GM23338 (cell line): ENCODE measurements around the gene CHGA. TPM values are rescaled to one million over a fixed set of nuclear protein-coding genes. Genes with fewer than 3 reads are reported as not detected.

Experiments
- ATAC-seq: fragments of 200-7000 bp; cut with Tn5 transposase; 3 replicates; pipeline ENCODE4 v1.9.1; 2020
- DNase-seq: peaks from one replicate; pipeline ENCODE4 v3.0.0-alpha.2; 2015; ENCODE audit warnings: low spot score
- H2AFZ ChIP-seq: fragments of 200-600 bp; sonication (generic); 2 replicates; pipeline ENCODE4 v1.8.0; 2016; ENCODE audit warnings: antibody characterized with exemption, mild to moderate bottlenecking, moderate library complexity
- H3F3A ChIP-seq: fragments of 200-600 bp; sonication (generic); replicated peaks from 2 replicates; pipeline ENCODE4 v1.8.0; 2017; ENCODE audit warnings: antibody characterized with exemption, mixed run types, low read depth
- H3K27ac ChIP-seq: fragments of 200-600 bp; sonication (generic); 2 replicates; pipeline ENCODE4 v1.6.1; 2016; ENCODE audit warnings: low read depth
- H3K27me3 ChIP-seq: fragments of 200-600 bp; sonication (generic); 2 replicates; pipeline ENCODE4 v1.8.0; 2016; ENCODE audit warnings: mild to moderate bottlenecking, mixed run types, moderate library complexity; ENCODE audit not compliant: insufficient read depth
- H3K36me3 ChIP-seq: fragments of 200-600 bp; sonication (generic); 2 replicates; pipeline ENCODE4 v1.8.0; 2016; ENCODE audit warnings: mild to moderate bottlenecking; ENCODE audit not compliant: insufficient read depth
- H3K4me1 ChIP-seq: fragments of 200-600 bp; sonication (generic); 2 replicates; pipeline ENCODE4 v1.8.0; 2016; ENCODE audit warnings: mild to moderate bottlenecking, moderate library complexity; ENCODE audit not compliant: insufficient read depth
- H3K4me2 ChIP-seq: fragments of 200-600 bp; sonication (generic); 2 replicates; pipeline ENCODE4 v1.7.1; 2017; ENCODE audit warnings: mixed run types
- H3K4me3 ChIP-seq: fragments of 200-600 bp; sonication (generic); 2 replicates; pipeline ENCODE4 v1.6.1; 2016; ENCODE audit warnings: mixed run types
- H3K79me2 ChIP-seq: fragments of 200-600 bp; sonication (generic); replicated peaks from 2 replicates; pipeline ENCODE4 v1.8.0; 2017; ENCODE audit warnings: mild to moderate bottlenecking; ENCODE audit not compliant: insufficient read depth
- H3K9me2 ChIP-seq: fragments of 200-600 bp; sonication (generic); 2 replicates; pipeline ENCODE4 v1.8.0; 2017; ENCODE audit not compliant: insufficient read depth
- H4K20me1 ChIP-seq: fragments of 200-600 bp; sonication (generic); replicated peaks from 2 replicates; pipeline ENCODE4 v1.8.0; 2017; ENCODE audit warnings: mild to moderate bottlenecking; ENCODE audit not compliant: insufficient read depth
- H3K27ac Mint-ChIP-seq: 2 replicates; pipeline ENCODE4 v1.8.0; 2020; ENCODE audit warnings: inconsistent platforms, mild to moderate bottlenecking, moderate library complexity, mixed read lengths
- H3K27me3 Mint-ChIP-seq: 3 replicates; pipeline ENCODE4 v1.8.0; 2022; ENCODE audit warnings: low read depth, mild to moderate bottlenecking, moderate library complexity, mixed read lengths, inconsistent platforms; ENCODE audit not compliant: insufficient read depth, poor library complexity
- H3K36me3 Mint-ChIP-seq: 3 replicates; pipeline ENCODE4 v1.8.0; 2021; ENCODE audit warnings: low read depth, mild to moderate bottlenecking, inconsistent platforms, moderate library complexity, mixed read lengths
- H3K4me1 Mint-ChIP-seq: 3 replicates; pipeline ENCODE4 v1.8.0; 2020; ENCODE audit warnings: mild to moderate bottlenecking, inconsistent platforms, mixed read lengths
- H3K4me3 Mint-ChIP-seq: 3 replicates; pipeline ENCODE4 v1.8.0; 2021; ENCODE audit warnings: moderate library complexity, mild to moderate bottlenecking, inconsistent platforms, mixed read lengths
- H3K9me3 Mint-ChIP-seq: 3 replicates; pipeline ENCODE4 v1.8.0; 2020; ENCODE audit warnings: moderate library complexity, mild to moderate bottlenecking, inconsistent platforms, mixed read lengths
- CREB1 ChIP-seq: fragments of 250-450 bp; sonication (Bioruptor Pico); IDR thresholded peaks from 2 replicates; pipeline ENCODE4 v1.5.0; 2020; ENCODE audit warnings: low read depth, mild to moderate bottlenecking, moderate library complexity
- CTCF ChIP-seq, 2 experiments: fragments of 200-600 bp in 1 of 2; sonication (generic) in 1 of 2; conservative IDR thresholded peaks; 2 replicates each; pipeline versions ENCODE4 v1.5.1 to v1.6.1; 2016 to 2017; ENCODE audit warnings: antibody characterized with exemption in 2 of 2, low read depth in 2 of 2, mild to moderate bottlenecking in 2 of 2, moderate library complexity in 1 of 2
- ETS1 ChIP-seq: IDR thresholded peaks from 2 replicates; pipeline ENCODE4 v1.6.1; 2016; ENCODE audit warnings: antibody characterized with exemption
- EZH2 ChIP-seq: fragments of 200-600 bp; sonication (generic); IDR thresholded peaks from one replicate; pipeline ENCODE4 v1.8.0; 2017; ENCODE audit warnings: antibody characterized with exemption, mild to moderate bottlenecking, low read depth; ENCODE audit not compliant: unreplicated experiment
- EZH2phosphoT487 ChIP-seq: fragments of 200-600 bp; sonication (generic); IDR thresholded peaks from one replicate; pipeline ENCODE4 v1.8.1; 2018; ENCODE audit warnings: antibody characterized with exemption; ENCODE audit not compliant: unreplicated experiment
- JUNB ChIP-seq: IDR thresholded peaks from one replicate; pipeline ENCODE4 v1.6.1; 2016; ENCODE audit warnings: antibody characterized with exemption; ENCODE audit not compliant: unreplicated experiment
- NANOG ChIP-seq: IDR thresholded peaks from 2 replicates; pipeline ENCODE4 v1.6.1; 2016; ENCODE audit warnings: antibody characterized with exemption, borderline replicate concordance
- POLR2AphosphoS5 ChIP-seq: IDR thresholded peaks from 2 replicates; pipeline ENCODE4 v1.6.1; 2016; ENCODE audit warnings: antibody characterized with exemption, low read depth
- STAT1 ChIP-seq: IDR thresholded peaks from one replicate; pipeline ENCODE4 v1.6.1; 2016; ENCODE audit warnings: antibody characterized with exemption; ENCODE audit not compliant: unreplicated experiment
- ZNF114 ChIP-seq: fragments of 250-450 bp; sonication (Bioruptor Pico); IDR thresholded peaks from 2 replicates; pipeline ENCODE4 v1.5.0; 2020; ENCODE audit warnings: mild to moderate bottlenecking, moderate library complexity
- ZNF331 ChIP-seq: fragments of 250-450 bp; sonication (Bioruptor Pico); IDR thresholded peaks from 2 replicates; pipeline ENCODE4 v1.5.0; 2020; ENCODE audit warnings: low read depth, mild to moderate bottlenecking, moderate library complexity
- polyA plus RNA-seq: library from polyadenylated mRNA; unstranded; fragments of >200 nt; fragmentation: Nextera tagmentation; extraction: Ambion mirVana; gene quantifications from 2 replicates; pipeline ENCODE4 v1.2.1, GENCODE V29; 2016
- total RNA-seq: library from RNA; depleted of rRNA; stranded (reverse); fragments of >200 nt; shearing (Covaris generic); gene quantifications from 2 replicates; pipeline ENCODE4 v1.2.3, GENCODE V29; 2014
- TF ChIP-seq, protein P1 (sequence below): IDR thresholded peaks from one replicate; pipeline ENCODE4 v1.6.1; 2018; ENCODE audit warnings: antibody characterized with exemption; ENCODE audit not compliant: unreplicated experiment

CHGA gene
- total and polyA plus RNA-seq, 2 experiments from 2014 or later, result 13.9 to 19.6 TPM

DNA sequence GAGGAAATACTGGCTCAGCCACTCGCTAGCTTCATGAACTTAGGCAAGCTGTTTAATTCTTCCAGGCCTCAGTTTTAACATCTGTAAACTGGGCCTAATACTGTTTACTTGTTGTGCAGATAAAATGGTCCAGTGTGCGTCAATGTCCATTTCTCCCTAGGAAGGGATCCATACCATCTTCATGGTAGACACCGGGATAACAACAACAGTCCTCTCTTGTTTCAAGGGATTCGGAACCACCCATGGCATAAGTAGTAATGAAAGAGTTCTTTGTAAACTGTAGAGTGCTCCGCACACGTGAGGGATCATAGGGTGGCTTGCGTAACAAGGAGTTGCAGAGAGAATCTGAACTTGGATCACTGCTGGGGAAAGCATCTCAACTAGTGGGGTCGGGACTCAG lies 17.3 kb upstream of the CHGA start (continued):
- TF ChIP-seq ETS1, result no peak
- TF ChIP-seq, protein P1, sequence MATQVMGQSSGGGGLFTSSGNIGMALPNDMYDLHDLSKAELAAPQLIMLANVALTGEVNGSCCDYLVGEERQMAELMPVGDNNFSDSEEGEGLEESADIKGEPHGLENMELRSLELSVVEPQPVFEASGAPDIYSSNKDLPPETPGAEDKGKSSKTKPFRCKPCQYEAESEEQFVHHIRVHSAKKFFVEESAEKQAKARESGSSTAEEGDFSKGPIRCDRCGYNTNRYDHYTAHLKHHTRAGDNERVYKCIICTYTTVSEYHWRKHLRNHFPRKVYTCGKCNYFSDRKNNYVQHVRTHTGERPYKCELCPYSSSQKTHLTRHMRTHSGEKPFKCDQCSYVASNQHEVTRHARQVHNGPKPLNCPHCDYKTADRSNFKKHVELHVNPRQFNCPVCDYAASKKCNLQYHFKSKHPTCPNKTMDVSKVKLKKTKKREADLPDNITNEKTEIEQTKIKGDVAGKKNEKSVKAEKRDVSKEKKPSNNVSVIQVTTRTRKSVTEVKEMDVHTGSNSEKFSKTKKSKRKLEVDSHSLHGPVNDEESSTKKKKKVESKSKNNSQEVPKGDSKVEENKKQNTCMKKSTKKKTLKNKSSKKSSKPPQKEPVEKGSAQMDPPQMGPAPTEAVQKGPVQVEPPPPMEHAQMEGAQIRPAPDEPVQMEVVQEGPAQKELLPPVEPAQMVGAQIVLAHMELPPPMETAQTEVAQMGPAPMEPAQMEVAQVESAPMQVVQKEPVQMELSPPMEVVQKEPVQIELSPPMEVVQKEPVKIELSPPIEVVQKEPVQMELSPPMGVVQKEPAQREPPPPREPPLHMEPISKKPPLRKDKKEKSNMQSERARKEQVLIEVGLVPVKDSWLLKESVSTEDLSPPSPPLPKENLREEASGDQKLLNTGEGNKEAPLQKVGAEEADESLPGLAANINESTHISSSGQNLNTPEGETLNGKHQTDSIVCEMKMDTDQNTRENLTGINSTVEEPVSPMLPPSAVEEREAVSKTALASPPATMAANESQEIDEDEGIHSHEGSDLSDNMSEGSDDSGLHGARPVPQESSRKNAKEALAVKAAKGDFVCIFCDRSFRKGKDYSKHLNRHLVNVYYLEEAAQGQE, result no peak

DNA sequence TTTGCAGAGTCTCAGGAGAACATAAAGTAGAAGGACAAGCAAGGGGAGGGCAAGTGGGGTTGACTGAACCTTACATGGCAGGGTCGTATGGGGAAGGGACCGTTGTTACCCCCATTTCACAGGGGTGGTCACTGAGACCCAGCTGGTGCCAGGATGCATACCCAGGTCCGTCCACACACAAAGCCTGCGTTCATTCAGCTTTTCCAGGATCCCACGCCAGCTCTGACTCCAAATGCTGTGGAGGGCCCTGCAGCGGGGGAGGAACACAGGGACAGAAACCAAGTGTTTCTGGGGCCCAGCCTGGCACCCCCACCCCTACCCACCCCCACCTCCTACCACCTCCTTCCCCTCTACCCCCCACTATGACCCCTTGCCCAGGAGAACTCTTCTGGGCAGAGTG lies 16.5 kb upstream of the CHGA start:
- no peak overlapping the region for H2AFZ ChIP-seq
- H3K79me2 ChIP-seq, result no peaks in the 10 kb centered on the region
- no peaks in the 10 kb centered on the region; the same call in 2 of the 3 replicates for H3K36me3 Mint-ChIP-seq
- no peaks in the 10 kb centered on the region for H4K20me1 ChIP-seq
- ATAC-seq, result no peak
- H3K9me2 ChIP-seq, result no peaks in the 10 kb centered on the region
- H3K27me3 ChIP-seq, result peaks cover 3% of the 10 kb centered on the region; the same call in 1 of the 2 replicates
- DNase-seq, result no peak
- H3K27me3 Mint-ChIP-seq, result peaks cover 9% of the 10 kb centered on the region
- no peaks in the 10 kb centered on the region; the same call in 1 of the 2 replicates for H3K4me1 ChIP-seq
- H3F3A ChIP-seq, result no peaks in the 10 kb centered on the region
- no peak overlapping the region for H3K27ac ChIP-seq
- no peak overlapping the region for H3K27ac Mint-ChIP-seq
- no peak overlapping the region for H3K4me3 ChIP-seq
- H3K36me3 ChIP-seq, result no peaks in the 10 kb centered on the region
- peaks cover 7% of the 10 kb centered on the region; the same call in 2 of the 3 replicates for H3K9me3 Mint-ChIP-seq
- H3K4me1 Mint-ChIP-seq, result peaks cover 7% of the 10 kb centered on the region
- H3K4me2 ChIP-seq, result no peak overlapping the region
- no peak overlapping the region for H3K4me3 Mint-ChIP-seq
- TF ChIP-seq ZNF114 (no peak), ETS1 (no peak), CTCF (conservative IDR thresholded peaks at IDR 0.05; ENCODE audit: low read depth in 2 of 2) (no peak), EZH2phosphoT487 (no peak), POLR2AphosphoS5 (no peak), CREB1 (CRISPR knock-in tag) (no peak), STAT1 (no peak), NANOG (no peak), EZH2 (no peak), ZNF331 (no peak), JUNB (no peak)
- TF ChIP-seq, protein P1, result no peak
